ENCODE results near the gene GRN.
"Not testable (repeated sequence)": the region's sequence is repeated elsewhere in the genome, so short reads cannot be mapped to it uniquely, and the experiment has no call there.

Gene GRN

DNA sequence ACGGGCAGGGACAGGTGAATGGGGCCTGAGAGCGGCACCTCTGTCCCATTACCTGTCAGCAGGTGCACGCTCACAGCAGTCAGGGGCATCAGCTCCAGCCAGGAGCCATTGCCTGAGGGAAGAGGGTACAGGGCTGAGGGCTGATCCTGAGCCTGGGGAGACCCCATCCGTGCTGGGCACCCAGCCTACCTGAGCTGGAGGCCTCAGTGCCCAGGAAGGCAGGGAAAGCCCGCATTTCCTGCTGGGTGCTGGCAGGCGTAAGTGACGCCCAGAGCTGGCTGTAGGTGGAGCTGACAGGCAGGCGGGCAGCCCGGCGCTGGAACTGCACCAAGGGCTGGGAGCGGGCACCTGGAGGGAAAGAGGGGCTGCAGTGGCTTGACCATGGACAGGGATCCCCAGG lies 11.1 kb downstream of the GRN start:
- Histone ChIP-seq H3K9ac (ENCODE audit: low read length) (no peak overlapping the region), H3K36me3 (ENCODE audit: insufficient read depth, low read length) (peaks cover 10% of the 10 kb centered on the region), H3K9me3 (ENCODE audit: low read length) (no peaks in the 10 kb centered on the region), H3K4me3 (ENCODE audit: low read depth in 1 of 2, low read length in 2 of 2) (no peak overlapping the region), H3K27ac (ENCODE audit: low read depth, low read length) (no peak overlapping the region), H3K4me1 (ENCODE audit: insufficient read depth, low read length) (no peaks in the 10 kb centered on the region), H3K27me3 (ENCODE audit: control insufficient read depth in 1 of 2, insufficient read depth in 2 of 2, low read length in 2 of 2) (no peaks in the 10 kb centered on the region)

DNA sequence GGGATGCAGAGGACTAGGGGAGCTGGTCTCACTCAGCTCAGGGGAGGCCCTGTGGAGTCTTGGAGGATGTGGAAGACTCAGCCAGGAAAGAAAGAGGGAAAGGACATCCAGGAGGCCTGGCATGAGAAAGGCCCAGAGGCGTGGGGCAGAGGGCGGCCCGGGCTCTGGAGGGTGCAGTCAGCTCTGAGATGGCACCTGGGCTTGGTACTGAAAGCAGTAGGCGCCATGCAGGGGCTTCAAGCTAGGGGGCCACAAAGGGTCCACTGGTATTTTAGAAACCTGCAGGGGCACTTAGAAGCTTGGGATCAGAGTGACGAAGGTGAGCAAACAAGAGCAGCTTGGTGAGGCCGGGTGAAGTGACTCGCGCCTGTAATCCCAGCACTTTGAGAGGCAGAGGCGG lies 13.0 kb downstream of the GRN start:
- peaks cover 10% of the 10 kb centered on the region for H3K4me1 ChIP-seq (ENCODE audit: insufficient read depth, low read length)
- H3K9ac ChIP-seq (ENCODE audit: low read length): no peak overlapping the region
- no peaks in the 10 kb centered on the region for H3K9me3 ChIP-seq (ENCODE audit: low read length)
- no peak overlapping the region for H3K27ac ChIP-seq (ENCODE audit: low read depth, low read length)
- no peak overlapping the region for H3K4me3 ChIP-seq (ENCODE audit: low read depth in 1 of 2, low read length in 2 of 2)
- peaks cover 3% of the 10 kb centered on the region for H3K36me3 ChIP-seq (ENCODE audit: insufficient read depth, low read length)
- H3K27me3 ChIP-seq (ENCODE audit: control insufficient read depth in 1 of 2, insufficient read depth in 2 of 2, low read length in 2 of 2): peaks cover 0 to 11% of the 10 kb centered on the region in 2 donors

DNA sequence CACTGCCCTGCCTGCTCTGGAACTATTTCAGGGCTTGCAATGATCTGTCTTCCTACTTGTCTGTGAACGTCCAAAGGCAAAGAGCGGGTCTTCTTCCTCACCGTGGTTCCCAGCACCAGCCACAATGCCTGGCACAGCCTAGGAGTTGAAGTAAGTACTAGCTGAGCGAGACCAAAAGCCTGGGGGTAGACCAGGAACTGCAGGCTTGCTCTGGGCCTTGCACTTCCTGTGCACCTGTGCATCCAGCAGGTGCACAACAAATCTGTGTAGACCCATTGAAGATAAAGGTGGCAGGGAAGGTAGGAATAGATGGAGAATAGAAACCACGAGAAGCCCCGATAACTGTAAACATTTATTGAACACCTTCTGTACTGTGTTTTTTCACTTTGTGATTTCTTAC lies 13.9 kb downstream of the GRN start:
- Histone ChIP-seq H3K27me3 (ENCODE audit: control insufficient read depth in 1 of 2, insufficient read depth in 2 of 2, low read length in 2 of 2) (peaks cover 0 to 14% of the 10 kb centered on the region in 2 donors), H3K27ac (ENCODE audit: low read depth, low read length) (no peak overlapping the region), H3K36me3 (ENCODE audit: insufficient read depth, low read length) (no peaks in the 10 kb centered on the region), H3K9ac (ENCODE audit: low read length) (no peak overlapping the region), H3K9me3 (ENCODE audit: low read length) (no peaks in the 10 kb centered on the region), H3K4me3 (ENCODE audit: low read depth in 1 of 2, low read length in 2 of 2) (no peak overlapping the region), H3K4me1 (ENCODE audit: insufficient read depth, low read length) (peaks cover 13% of the 10 kb centered on the region)

DNA sequence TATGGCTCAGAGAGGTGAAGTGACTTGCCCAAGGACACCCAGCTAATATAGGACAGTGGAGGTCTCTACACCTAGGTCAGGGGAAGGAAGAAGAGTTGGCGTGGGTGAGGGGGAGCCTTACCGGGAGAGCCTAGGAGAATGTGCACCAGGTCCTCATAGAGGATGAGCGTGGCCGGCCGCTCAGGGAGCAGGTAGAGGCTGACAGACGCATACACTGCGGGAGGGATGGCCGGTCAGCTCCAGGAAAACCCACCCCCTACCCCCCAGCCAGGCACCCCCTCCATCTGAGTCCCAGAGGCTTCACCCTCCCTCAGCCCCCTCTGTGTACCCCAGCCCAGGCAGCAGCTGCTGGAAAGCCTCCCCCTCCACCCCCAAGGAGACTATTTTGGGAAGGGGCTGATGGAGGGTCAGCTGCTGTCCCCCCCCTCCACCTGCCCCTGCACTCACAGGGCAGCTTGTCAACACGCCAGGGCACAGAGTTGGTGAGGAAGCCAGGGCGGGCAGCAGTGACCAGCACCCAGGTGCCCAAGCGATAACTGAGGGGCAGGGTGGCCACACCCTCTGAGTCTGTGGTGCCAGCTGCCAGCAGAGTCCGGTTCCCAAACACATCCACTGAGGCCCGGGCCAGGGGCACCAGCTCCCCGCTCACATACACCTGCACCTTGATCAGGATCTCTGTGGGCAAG lies 14.5 kb downstream of the GRN start:
- peaks cover 0 to 14% of the 10 kb centered on the region in 2 donors for H3K27me3 ChIP-seq (ENCODE audit: control insufficient read depth in 1 of 2, insufficient read depth in 2 of 2, low read length in 2 of 2)

DNA sequence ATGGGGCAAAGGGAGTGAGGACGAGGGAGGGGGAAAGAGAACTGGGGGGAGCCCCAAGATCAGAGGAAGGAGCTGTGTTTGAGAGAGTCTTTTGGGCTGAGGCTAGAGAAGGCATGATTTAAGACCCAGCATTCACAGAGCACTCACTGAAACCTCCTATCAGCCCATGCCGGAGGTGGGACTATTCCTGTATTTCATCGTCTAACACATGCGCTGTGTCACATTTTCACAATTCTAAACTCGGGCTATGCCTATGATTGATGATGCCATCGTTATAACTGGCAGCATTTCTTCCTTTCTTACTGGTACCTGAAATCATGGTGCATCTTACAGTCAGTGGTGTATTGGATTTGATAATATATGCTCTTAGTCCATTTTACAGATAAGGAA lies 15.0 kb downstream of the GRN start:
- H3K4me1 ChIP-seq (ENCODE audit: insufficient read depth, low read length): peaks cover 16% of the 10 kb centered on the region
- no peak overlapping the region for H3K4me3 ChIP-seq (ENCODE audit: low read depth in 1 of 2, low read length in 2 of 2)
- H3K9ac ChIP-seq (ENCODE audit: low read length): no peak overlapping the region
- no peaks in the 10 kb centered on the region for H3K36me3 ChIP-seq (ENCODE audit: insufficient read depth, low read length)
- peaks cover 0 to 14% of the 10 kb centered on the region in 2 donors for H3K27me3 ChIP-seq (ENCODE audit: control insufficient read depth in 1 of 2, insufficient read depth in 2 of 2, low read length in 2 of 2)
- H3K27ac ChIP-seq (ENCODE audit: low read depth, low read length): no peak overlapping the region
- H3K9me3 ChIP-seq (ENCODE audit: low read length): no peaks in the 10 kb centered on the region

More for the DNA sequence above, 14.5 kb downstream of the GRN start:
- Histone ChIP-seq H3K4me3 (ENCODE audit: low read depth in 1 of 2, low read length in 2 of 2) (no peak overlapping the region), H3K9me3 (ENCODE audit: low read length) (no peaks in the 10 kb centered on the region), H3K27ac (ENCODE audit: low read depth, low read length) (no peak overlapping the region), H3K36me3 (ENCODE audit: insufficient read depth, low read length) (no peaks in the 10 kb centered on the region), H3K9ac (ENCODE audit: low read length) (no peak overlapping the region), H3K4me1 (ENCODE audit: insufficient read depth, low read length) (peaks cover 16% of the 10 kb centered on the region)

DNA sequence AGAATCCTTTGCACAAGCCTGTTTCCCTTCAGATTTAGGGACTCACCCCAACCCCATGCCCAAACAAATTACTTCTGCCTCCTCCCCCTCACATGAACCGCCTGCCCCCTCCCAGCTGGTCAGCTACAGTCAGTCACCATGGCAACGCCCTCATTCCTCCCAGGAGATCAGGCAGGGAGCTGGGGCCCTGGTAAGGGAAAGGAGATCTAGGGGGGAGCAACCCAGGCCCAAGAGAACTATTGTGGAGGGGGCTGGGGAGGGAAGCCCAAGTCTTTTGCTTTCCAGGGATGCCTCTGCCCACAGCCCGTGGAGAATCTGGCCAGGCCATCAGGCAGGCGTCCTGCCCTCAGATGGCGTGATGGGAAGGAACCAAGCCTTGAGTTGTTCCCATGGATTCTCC lies 15.7 kb downstream of the GRN start:
- Histone ChIP-seq H3K27me3 (ENCODE audit: control insufficient read depth in 1 of 2, insufficient read depth in 2 of 2, low read length in 2 of 2) (peaks cover 0 to 14% of the 10 kb centered on the region in 2 donors), H3K36me3 (ENCODE audit: insufficient read depth, low read length) (no peaks in the 10 kb centered on the region), H3K27ac (ENCODE audit: low read depth, low read length) (no peak overlapping the region), H3K9ac (ENCODE audit: low read length) (no peak overlapping the region), H3K4me3 (ENCODE audit: low read depth in 1 of 2, low read length in 2 of 2) (no peak overlapping the region), H3K9me3 (ENCODE audit: low read length) (no peaks in the 10 kb centered on the region), H3K4me1 (ENCODE audit: insufficient read depth, low read length) (peaks cover 16% of the 10 kb centered on the region)

DNA sequence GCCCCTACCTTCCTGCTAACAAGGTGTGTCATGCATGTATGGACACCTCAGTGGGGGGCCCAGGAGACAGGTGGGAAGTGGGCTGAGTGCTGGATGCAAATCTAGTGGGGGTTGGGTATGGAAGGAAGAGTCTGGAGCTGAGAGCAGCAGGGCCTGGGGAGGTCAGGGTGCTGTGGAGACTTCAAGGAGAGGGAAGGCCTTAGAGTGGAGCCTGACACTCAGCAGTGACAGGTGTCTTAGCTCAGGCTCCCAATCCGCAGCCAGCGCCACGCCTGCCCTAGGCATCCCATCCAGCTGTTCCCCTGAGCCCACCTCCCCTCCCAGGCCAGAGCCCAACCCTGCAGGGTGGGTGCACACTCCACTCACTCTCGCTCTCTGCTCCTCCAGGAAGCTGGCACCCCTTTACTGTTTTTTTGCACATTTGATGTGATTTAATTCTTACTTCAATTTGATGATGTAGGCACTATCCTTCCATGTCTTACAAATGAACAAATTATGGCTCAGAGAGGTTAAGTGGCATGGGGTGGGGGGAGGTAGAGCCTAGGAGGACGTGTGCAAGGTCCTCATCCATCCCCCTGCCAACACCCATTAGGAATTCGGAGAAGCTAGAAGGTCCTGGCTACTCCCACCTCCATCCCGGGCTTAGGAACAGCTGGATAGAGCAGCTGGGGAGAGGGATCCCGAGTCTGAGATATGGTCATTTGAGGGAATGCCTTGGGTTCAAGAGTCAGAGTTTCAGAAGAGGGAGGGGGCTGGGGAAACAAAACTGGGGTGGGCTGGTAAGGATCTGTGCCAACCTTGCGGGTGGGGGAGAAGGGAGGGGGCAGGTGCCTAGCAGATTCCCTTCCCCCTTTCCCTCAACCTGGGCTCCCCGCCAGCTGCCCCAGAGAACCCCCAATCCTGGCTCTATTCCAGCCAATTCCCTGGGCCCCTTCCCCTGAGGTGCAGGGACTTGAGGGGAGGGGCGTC lies 16.5 kb downstream of the GRN start:
- H3K27ac ChIP-seq (ENCODE audit: low read depth, low read length): no peak overlapping the region
- no peaks in the 10 kb centered on the region for H3K9me3 ChIP-seq (ENCODE audit: low read length)
- no peak overlapping the region for H3K9ac ChIP-seq (ENCODE audit: low read length)
- H3K4me3 ChIP-seq (ENCODE audit: low read depth in 1 of 2, low read length in 2 of 2): no peak overlapping the region
- H3K4me1 ChIP-seq (ENCODE audit: insufficient read depth, low read length): peaks cover 16% of the 10 kb centered on the region
- H3K27me3 ChIP-seq (ENCODE audit: control insufficient read depth in 1 of 2, insufficient read depth in 2 of 2, low read length in 2 of 2): peaks cover 0 to 14% of the 10 kb centered on the region in 2 donors
- H3K36me3 ChIP-seq (ENCODE audit: insufficient read depth, low read length): no peaks in the 10 kb centered on the region

DNA sequence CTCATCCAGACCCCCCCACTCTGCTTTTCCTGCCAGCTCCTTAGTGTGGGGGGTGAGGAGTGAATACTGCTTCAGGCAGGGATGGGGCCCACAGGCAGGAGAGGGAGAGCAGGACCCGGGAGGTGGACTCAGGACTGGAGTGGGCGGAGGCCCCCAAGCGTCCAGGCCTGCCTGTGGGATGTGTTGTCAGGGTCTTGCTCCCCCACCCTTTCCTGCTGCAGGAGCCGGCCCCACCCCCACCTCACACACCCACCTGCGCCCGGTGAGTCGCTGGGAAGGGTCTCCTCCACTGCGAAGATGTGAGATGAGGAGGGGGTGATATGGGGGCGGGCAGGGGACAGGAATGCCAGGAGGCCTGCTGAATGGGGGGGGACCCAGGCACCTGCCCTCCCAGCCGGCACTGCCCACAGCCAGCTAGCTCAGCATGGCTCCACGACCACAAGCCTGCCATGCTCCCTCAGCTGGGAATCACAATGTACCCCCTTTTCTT lies 17.4 kb downstream of the GRN start:
- H3K4me3 ChIP-seq (ENCODE audit: low read depth in 1 of 2, low read length in 2 of 2): peak overlapping the region in 1 of 2 donors; percentile 56
- H3K36me3 ChIP-seq (ENCODE audit: insufficient read depth, low read length): no peaks in the 10 kb centered on the region
- peaks cover 16% of the 10 kb centered on the region for H3K4me1 ChIP-seq (ENCODE audit: insufficient read depth, low read length)
- no peak overlapping the region for H3K27ac ChIP-seq (ENCODE audit: low read depth, low read length)
- no peak overlapping the region for H3K9ac ChIP-seq (ENCODE audit: low read length)
- no peaks in the 10 kb centered on the region for H3K9me3 ChIP-seq (ENCODE audit: low read length)
- peaks cover 0 to 14% of the 10 kb centered on the region in 2 donors for H3K27me3 ChIP-seq (ENCODE audit: control insufficient read depth in 1 of 2, insufficient read depth in 2 of 2, low read length in 2 of 2)

DNA sequence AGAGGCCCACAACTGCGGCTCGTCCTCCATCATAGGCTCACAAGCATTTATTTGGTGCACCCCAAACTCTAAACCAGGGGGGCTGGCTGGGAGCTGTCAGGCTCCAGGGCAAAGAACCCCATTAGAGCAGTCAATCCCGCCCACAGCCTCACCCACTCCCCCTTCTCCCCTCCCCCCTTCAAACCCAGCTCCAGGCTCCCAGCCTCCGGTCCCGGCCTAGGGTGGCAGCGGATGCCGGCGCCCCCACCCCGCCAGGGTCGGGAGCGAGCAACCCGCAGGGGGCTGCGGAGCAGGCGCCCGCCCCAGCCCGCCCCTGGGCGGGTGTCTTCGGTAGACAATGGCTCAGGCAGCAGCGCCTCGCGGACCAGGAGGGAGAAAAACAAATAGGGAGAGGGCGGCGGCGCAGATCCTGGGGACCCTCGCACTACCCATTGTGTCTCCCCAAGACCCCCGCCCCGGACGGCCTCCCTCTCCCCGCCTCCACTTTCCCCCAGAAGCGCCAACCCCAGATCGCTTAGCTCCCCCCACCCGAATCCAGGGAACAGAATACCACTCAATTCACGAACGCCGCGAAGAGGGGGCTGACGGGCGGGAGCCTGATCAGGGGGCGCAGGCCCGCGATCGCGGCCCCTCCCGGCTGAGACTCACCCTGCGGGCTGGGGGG lies 18.0 kb downstream of the GRN start:
- no peaks in the 10 kb centered on the region for H3K9me3 ChIP-seq (ENCODE audit: low read length)
- peaks cover 0 to 14% of the 10 kb centered on the region in 2 donors for H3K27me3 ChIP-seq (ENCODE audit: control insufficient read depth in 1 of 2, insufficient read depth in 2 of 2, low read length in 2 of 2)
- H3K9ac ChIP-seq (ENCODE audit: low read length): no peak overlapping the region

DNA sequence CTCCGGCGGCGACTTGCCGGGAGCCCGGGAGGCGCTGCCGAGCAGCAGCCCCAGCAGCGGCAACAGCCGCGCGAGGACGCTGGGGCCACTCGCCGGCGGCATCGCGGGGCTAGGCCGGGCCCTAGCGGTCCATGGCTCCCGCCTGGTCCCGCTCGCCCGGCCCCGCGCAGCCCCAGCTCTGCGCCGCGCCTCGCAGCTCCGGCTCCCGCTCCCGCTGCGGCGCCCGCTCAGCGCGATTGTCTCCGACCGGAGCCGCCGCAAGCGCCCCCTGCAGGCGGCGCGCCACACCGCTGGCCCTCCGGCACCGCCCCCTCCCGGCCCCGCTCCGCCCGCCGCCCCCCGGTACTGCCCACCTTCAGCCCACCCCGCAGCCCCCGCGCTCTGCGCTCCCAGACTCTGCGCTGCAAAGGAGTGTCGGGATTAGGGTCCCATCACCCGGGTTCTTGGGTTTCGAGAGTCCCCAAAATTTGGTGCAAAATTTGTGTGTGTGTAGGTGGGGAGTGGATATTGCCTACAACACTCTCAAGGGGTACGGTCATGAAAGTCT lies 18.6 kb downstream of the GRN start, which contains the start of gene FAM171A2:
Gene FAM171A2 (minus strand): TSS at position 241 of the 547 bp plus-strand sequence. CDS start 139 bp downstream, at position 102.
- Histone ChIP-seq H3K27me3 (ENCODE audit: control insufficient read depth in 1 of 2, insufficient read depth in 2 of 2, low read length in 2 of 2) (peaks cover 0 to 14% of the 10 kb centered on the region in 2 donors), H3K36me3 (ENCODE audit: insufficient read depth, low read length) (no peaks in the 10 kb centered on the region), H3K4me1 (ENCODE audit: insufficient read depth, low read length) (peaks cover 16% of the 10 kb centered on the region), H3K27ac (ENCODE audit: low read depth, low read length) (no peak within 1 kb of the TSS), H3K4me3 (ENCODE audit: low read depth in 1 of 2, low read length in 2 of 2) (peak within 1 kb of the TSS; percentile 56 to 67), H3K9ac (ENCODE audit: low read length) (no peak within 1 kb of the TSS), H3K9me3 (ENCODE audit: low read length) (no peaks in the 10 kb centered on the region)

More for the DNA sequence above, 18.0 kb downstream of the GRN start:
- Histone ChIP-seq H3K4me1 (ENCODE audit: insufficient read depth, low read length) (peaks cover 16% of the 10 kb centered on the region), H3K27ac (ENCODE audit: low read depth, low read length) (no peak overlapping the region), H3K36me3 (ENCODE audit: insufficient read depth, low read length) (no peaks in the 10 kb centered on the region), H3K4me3 (ENCODE audit: low read depth in 1 of 2, low read length in 2 of 2) (peak overlapping the region; percentile 56 to 67)

DNA sequence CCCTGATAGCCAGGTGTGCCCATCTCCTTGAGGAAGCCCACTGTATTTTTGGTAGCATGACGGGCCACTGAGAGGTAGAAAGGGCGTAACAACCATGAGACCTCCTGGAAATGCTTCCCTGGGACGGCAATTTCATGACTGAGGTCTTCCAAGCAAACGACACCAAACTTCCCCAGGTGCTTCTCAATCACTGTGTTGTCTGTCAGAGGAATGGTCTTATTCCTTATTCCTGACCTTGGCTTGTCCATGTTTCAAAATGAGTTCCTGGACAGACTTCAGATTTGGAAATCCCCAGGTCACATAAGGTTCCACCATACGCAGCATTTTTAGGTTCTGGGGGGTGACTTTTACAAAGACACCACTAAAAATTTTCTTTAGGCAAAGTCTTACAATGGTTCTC lies 19.9 kb downstream of the GRN start:
- H3K27ac ChIP-seq (ENCODE audit: low read depth, low read length); H3K9ac ChIP-seq (ENCODE audit: low read length); H3K4me3 ChIP-seq (ENCODE audit: low read depth in 1 of 2, low read length in 2 of 2); H3K9me3 ChIP-seq (ENCODE audit: low read length); H3K36me3 ChIP-seq (ENCODE audit: insufficient read depth, low read length): not testable (repeated sequence)
- Histone ChIP-seq H3K27me3 (ENCODE audit: control insufficient read depth in 1 of 2, insufficient read depth in 2 of 2, low read length in 2 of 2) (peaks cover 0 to 14% of the 10 kb centered on the region in 2 donors), H3K4me1 (ENCODE audit: insufficient read depth, low read length) (peaks cover 16% of the 10 kb centered on the region)
